Mesothelial cell of epicardium (in vitro differentiated cells): Measurements from ENCODE around the gene NFAM1. TPM values are rescaled to one million over a fixed set of nuclear protein-coding genes. Genes with fewer than 3 reads are reported as not detected.

Experiments
- DNase-seq, 2 experiments: peaks; one replicate each; pipeline ENCODE4 v3.0.0; 2021; ENCODE audit warnings: low spot score in 2 of 2; ENCODE audit not compliant: unreplicated experiment in 2 of 2
- H3K27ac Mint-ChIP-seq: 2 replicates; pipeline ENCODE4 v1.8.0; 2021; ENCODE audit warnings: mixed read lengths
- H3K27me3 Mint-ChIP-seq: 2 replicates; pipeline ENCODE4 v1.8.0; 2021; ENCODE audit warnings: low read depth, mixed read lengths
- H3K36me3 Mint-ChIP-seq: 2 replicates; pipeline ENCODE4 v1.8.0; 2021; ENCODE audit warnings: mixed read lengths
- H3K4me1 Mint-ChIP-seq: 2 replicates; pipeline ENCODE4 v1.8.0; 2021; ENCODE audit warnings: mixed read lengths
- H3K4me3 Mint-ChIP-seq: 2 replicates; pipeline ENCODE4 v1.8.0; 2021; ENCODE audit warnings: mild to moderate bottlenecking, moderate library complexity, mixed read lengths
- H3K9me3 Mint-ChIP-seq: 2 replicates; pipeline ENCODE4 v1.8.0; 2021; ENCODE audit warnings: mixed read lengths
- CTCF ChIP-seq: fragments of 200-600 bp; sonication (generic); IDR thresholded peaks from one replicate; pipeline ENCODE4 v1.5.0; 2021; ENCODE audit warnings: antibody characterized with exemption; ENCODE audit not compliant: unreplicated experiment
- total RNA-seq: library from RNA; stranded (reverse); gene quantifications from 3 replicates; pipeline ENCODE4 v1.2.1, GENCODE V29; 2021

Gene NFAM1
- total RNA-seq, 1 donor from 2014 or later = 0.34 TPM

- Mint-ChIP-seq H3K27me3 (no peaks in the 10 kb centered on the region), H3K4me3 (no peak overlapping the region), H3K27ac (no peak overlapping the region), H3K4me1 (peaks cover 11% of the 10 kb centered on the region), H3K9me3 (no peaks in the 10 kb centered on the region), H3K36me3 (no peaks in the 10 kb centered on the region)
- no peak for TF ChIP-seq CTCF
- no peak for DNase-seq
These were observed 47.7 kb downstream of the NFAM1 start for GRCh38 chr22:42384506-42384905.

- no peak for TF ChIP-seq CTCF
These were observed 48.3 kb downstream of the NFAM1 start for GRCh38 chr22:42383851-42384417.

GRCh38 chr22:42383287-42383686 lies 48.9 kb downstream of the NFAM1 start:
- no peak overlapping the region for H3K27ac Mint-ChIP-seq
- H3K27me3 Mint-ChIP-seq = no peaks in the 10 kb centered on the region
- no peak for TF ChIP-seq CTCF
- H3K4me3 Mint-ChIP-seq = no peak overlapping the region
- H3K4me1 Mint-ChIP-seq = peaks cover 11% of the 10 kb centered on the region
- H3K9me3 Mint-ChIP-seq = no peaks in the 10 kb centered on the region
- no peak for DNase-seq
- no peaks in the 10 kb centered on the region for H3K36me3 Mint-ChIP-seq

More at GRCh38 chr22:42383851-42384417, 48.3 kb downstream of the NFAM1 start:
- Mint-ChIP-seq H3K4me1 (peaks cover 11% of the 10 kb centered on the region), H3K36me3 (no peaks in the 10 kb centered on the region), H3K9me3 (no peaks in the 10 kb centered on the region), H3K27ac (no peak overlapping the region), H3K4me3 (no peak overlapping the region), H3K27me3 (no peaks in the 10 kb centered on the region)
- no peak for DNase-seq

GRCh38 chr22:42380769-42381551 lies 51.2 kb downstream of the NFAM1 start:
- no peak overlapping the region for H3K4me3 Mint-ChIP-seq
- no peak for DNase-seq

GRCh38 chr22:42379966-42380537 lies 52.2 kb downstream of the NFAM1 start:
- no peaks in the 10 kb centered on the region for H3K9me3 Mint-ChIP-seq
- H3K36me3 Mint-ChIP-seq = no peaks in the 10 kb centered on the region
- no peak for TF ChIP-seq CTCF
- no peak overlapping the region for H3K4me3 Mint-ChIP-seq
- no peak overlapping the region for H3K27ac Mint-ChIP-seq
- no peaks in the 10 kb centered on the region for H3K27me3 Mint-ChIP-seq
- peaks cover 22% of the 10 kb centered on the region for H3K4me1 Mint-ChIP-seq
- DNase-seq = no peak

More at GRCh38 chr22:42380769-42381551, 51.2 kb downstream of the NFAM1 start:
- Mint-ChIP-seq H3K4me1 (peaks cover 22% of the 10 kb centered on the region), H3K9me3 (no peaks in the 10 kb centered on the region), H3K27ac (no peak overlapping the region), H3K36me3 (no peaks in the 10 kb centered on the region), H3K27me3 (no peaks in the 10 kb centered on the region)
- no peak for TF ChIP-seq CTCF
